ENCODE data around the gene MAPK11. TPM values are rescaled to one million over a fixed set of nuclear protein-coding genes. Genes with fewer than 3 reads are reported as not detected.

The MAPK11 gene
- total and polyA plus RNA-seq, 10 of the 15 experiments (the other 5 are each of a cell fraction or from before 2014, with no cell fraction given): 0.05 to 12.8 (median 3.7) TPM

DNA sequence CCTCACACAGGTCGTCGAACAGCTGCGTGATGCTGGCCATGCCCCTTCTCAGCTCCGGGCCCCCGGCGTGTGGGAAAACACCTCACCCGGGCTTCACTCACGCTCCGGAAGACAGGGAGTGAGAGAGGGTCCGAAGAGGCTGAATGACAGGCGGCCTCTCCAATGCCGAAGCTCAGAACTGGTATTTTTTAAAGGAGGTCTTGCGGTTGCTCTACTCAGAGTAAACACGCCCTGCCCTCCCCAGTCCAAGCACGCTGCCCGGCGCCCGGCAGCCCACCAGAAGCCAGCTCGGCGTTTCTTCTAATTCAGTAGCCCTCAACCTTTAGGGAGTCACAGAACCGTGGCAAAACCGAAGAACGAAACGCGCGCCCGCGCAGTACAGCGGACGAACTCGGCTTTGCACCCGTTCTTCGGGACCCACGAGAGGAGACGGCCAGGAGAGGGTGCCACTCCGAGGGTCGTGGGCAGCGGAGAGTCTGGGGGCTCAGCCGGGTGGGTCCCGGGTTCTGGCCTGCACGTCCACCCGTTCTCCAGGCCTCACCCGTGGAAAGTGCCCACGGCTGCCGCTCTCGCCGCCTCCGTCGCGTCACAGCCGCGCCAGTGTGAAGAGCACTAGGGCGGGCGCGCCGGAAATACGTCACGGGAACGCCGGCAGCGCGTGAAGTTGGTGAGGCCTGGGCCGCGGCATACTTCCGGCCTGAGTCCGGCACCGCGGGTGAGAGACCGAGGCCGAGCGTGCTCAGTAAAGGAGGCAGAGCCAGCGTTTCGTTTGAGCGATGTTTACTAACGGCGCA is 25.6 kb downstream of the MAPK11 start, which contains the start of gene TUBGCP6 (continued):
- TF ChIP-seq BCLAF1 (IDR thresholded peaks at IDR 0.05): no peak
- no peak for TF ChIP-seq HDAC2 (IDR thresholded peaks at IDR 0.05)
- TF ChIP-seq MAX (IDR thresholded peaks at IDR 0.05; ENCODE audit: low read depth, low read length): peak; percentile 85
- TF ChIP-seq, protein P1, sequence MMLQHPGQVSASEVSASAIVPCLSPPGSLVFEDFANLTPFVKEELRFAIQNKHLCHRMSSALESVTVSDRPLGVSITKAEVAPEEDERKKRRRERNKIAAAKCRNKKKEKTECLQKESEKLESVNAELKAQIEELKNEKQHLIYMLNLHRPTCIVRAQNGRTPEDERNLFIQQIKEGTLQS (IDR thresholded peaks at IDR 0.05; ENCODE audit: borderline replicate concordance, extremely low read depth, low read depth, low read length): peak; percentile 86
- peak; percentile 69 for TF ChIP-seq SIX5 (IDR thresholded peaks at IDR 0.05; ENCODE audit: low read depth, low read length, severe bottlenecking)
- TF ChIP-seq YBX1 (IDR thresholded peaks at IDR 0.05): no peak
- TF ChIP-seq PAX5 (IDR thresholded peaks at IDR 0.05; ENCODE audit: borderline replicate concordance, low read depth, low read length): peak; percentile 67; the same call in 1 of the 2 replicates
- TF ChIP-seq TCF3 (IDR thresholded peaks at IDR 0.05; ENCODE audit: borderline replicate concordance, insufficient read depth, low read depth, low read length): no peak
- peak; percentile 96 for TF ChIP-seq BACH1 (IDR thresholded peaks at IDR 0.05; ENCODE audit: borderline replicate concordance)
- peak; percentile 58 for TF ChIP-seq MLLT1 (IDR thresholded peaks at IDR 0.05)
- peak; percentile 99 for TF ChIP-seq NBN (IDR thresholded peaks at IDR 0.05)
- TF ChIP-seq RFX5 (IDR thresholded peaks at IDR 0.05; ENCODE audit: low read depth, low read length): no peak
- TF ChIP-seq PRDM15 (CRISPR knock-in tag; IDR thresholded peaks at IDR 0.05): no peak
- TF ChIP-seq, protein P2, sequence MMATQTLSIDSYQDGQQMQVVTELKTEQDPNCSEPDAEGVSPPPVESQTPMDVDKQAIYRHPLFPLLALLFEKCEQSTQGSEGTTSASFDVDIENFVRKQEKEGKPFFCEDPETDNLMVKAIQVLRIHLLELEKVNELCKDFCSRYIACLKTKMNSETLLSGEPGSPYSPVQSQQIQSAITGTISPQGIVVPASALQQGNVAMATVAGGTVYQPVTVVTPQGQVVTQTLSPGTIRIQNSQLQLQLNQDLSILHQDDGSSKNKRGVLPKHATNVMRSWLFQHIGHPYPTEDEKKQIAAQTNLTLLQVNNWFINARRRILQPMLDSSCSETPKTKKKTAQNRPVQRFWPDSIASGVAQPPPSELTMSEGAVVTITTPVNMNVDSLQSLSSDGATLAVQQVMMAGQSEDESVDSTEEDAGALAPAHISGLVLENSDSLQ (IDR thresholded peaks at IDR 0.05): peak; percentile 98
- no peak for TF ChIP-seq IRF3 (IDR thresholded peaks at IDR 0.05)
- no peak for TF ChIP-seq SUPT20H (IDR thresholded peaks at IDR 0.05; ENCODE audit: borderline replicate concordance, control insufficient read depth, low read depth, low read length)
- peak; percentile 33 to 91; a peak in 2 of 4 replicates for TF ChIP-seq SRF (IDR thresholded peaks at IDR 0.05; ENCODE audit: low read depth in 2 of 2, low read length in 2 of 2)
- TF ChIP-seq POLR2A (IDR thresholded peaks at IDR 0.05; ENCODE audit: low read depth, low read length): peak; percentile 97
- no peak for TF ChIP-seq WRNIP1 (IDR thresholded peaks at IDR 0.05; ENCODE audit: borderline replicate concordance, low read depth, low read length)

All from GM12878 (cell line).